Measurements from ENCODE around the gene MPC1. TPM values are rescaled to one million over a fixed set of nuclear protein-coding genes. Genes with fewer than 3 reads are reported as not detected.
"Not testable (repeated sequence)": the region's sequence is repeated elsewhere in the genome, so short reads cannot be mapped to it uniquely, and the experiment has no call there.

MPC1 gene
- polyA plus RNA-seq, 4 donors: 85.9 to 98.8 (median 90.0) TPM

GRCh38 chr6:166408936-166409755 lies 26.4 kb upstream of the MPC1 start:
- DNase-seq (ENCODE audit: low read depth in 4 of 4, low spot score in 3 of 4): no peak

GRCh38 chr6:166406197-166406596 lies 23.5 kb upstream of the MPC1 start:
- no peak for DNase-seq (ENCODE audit: low read depth in 4 of 4, low spot score in 3 of 4)

- no peak for DNase-seq (ENCODE audit: low read depth in 4 of 4, low spot score in 3 of 4)
These were observed 22.6 kb upstream of the MPC1 start for GRCh38 chr6:166405386-166405785.

GRCh38 chr6:166402582-166403277 lies 20.0 kb upstream of the MPC1 start:
- DNase-seq (ENCODE audit: low read depth in 4 of 4, low spot score in 3 of 4): no peak

- peak in 2 of 4 donors; percentile 46 to 55 for DNase-seq (ENCODE audit: low read depth in 4 of 4, low spot score in 3 of 4)
These were observed 18.0 kb upstream of the MPC1 start for GRCh38 chr6:166400649-166401250.

GRCh38 chr6:166400181-166400580 lies 17.4 kb upstream of the MPC1 start:
- no peak for DNase-seq (ENCODE audit: low read depth in 4 of 4, low spot score in 3 of 4)

- DNase-seq (ENCODE audit: low read depth in 4 of 4, low spot score in 3 of 4): no peak
These were observed 15.6 kb upstream of the MPC1 start for GRCh38 chr6:166398348-166398747.

GRCh38 chr6:166397849-166398248 lies 15.1 kb upstream of the MPC1 start:
- DNase-seq (ENCODE audit: low read depth in 4 of 4, low spot score in 3 of 4): no peak

GRCh38 chr6:166395778-166396177 lies 13.0 kb upstream of the MPC1 start:
- DNase-seq (ENCODE audit: low read depth in 4 of 4, low spot score in 3 of 4): no peak

- DNase-seq (ENCODE audit: low read depth in 4 of 4, low spot score in 3 of 4): no peak
These were observed 12.6 kb upstream of the MPC1 start for GRCh38 chr6:166395351-166395750.

GRCh38 chr6:166394036-166394892 lies 11.5 kb upstream of the MPC1 start:
- DNase-seq (ENCODE audit: low read depth in 4 of 4, low spot score in 3 of 4): no peak

GRCh38 chr6:166393535-166393823 lies 10.7 kb upstream of the MPC1 start:
- no peak for DNase-seq (ENCODE audit: low read depth in 4 of 4, low spot score in 3 of 4)

- not testable (repeated sequence) for DNase-seq (ENCODE audit: low read depth in 4 of 4, low spot score in 3 of 4)
These were observed 10.2 kb upstream of the MPC1 start for GRCh38 chr6:166392755-166393534.

- DNase-seq (ENCODE audit: low read depth in 4 of 4, low spot score in 3 of 4): no peak
These were observed 6.4 kb upstream of the MPC1 start for GRCh38 chr6:166389119-166389518.

- DNase-seq (ENCODE audit: low read depth in 4 of 4, low spot score in 3 of 4): no peak
These were observed 5.7 kb upstream of the MPC1 start for GRCh38 chr6:166388290-166389004.

GRCh38 chr6:166387642-166388289 lies 5.0 kb upstream of the MPC1 start:
- no peak for DNase-seq (ENCODE audit: low read depth in 4 of 4, low spot score in 3 of 4)

- DNase-seq (ENCODE audit: low read depth in 4 of 4, low spot score in 3 of 4): not testable (repeated sequence)
These were observed 4.4 kb upstream of the MPC1 start for GRCh38 chr6:166387098-166387497.

GRCh38 chr6:166386111-166386510 lies 3.4 kb upstream of the MPC1 start:
- DNase-seq (ENCODE audit: low read depth in 4 of 4, low spot score in 3 of 4): no peak

GRCh38 chr6:166383802-166384363 lies 1.1 kb upstream of the MPC1 start:
- not testable (repeated sequence) for DNase-seq (ENCODE audit: low read depth in 4 of 4, low spot score in 3 of 4)
